Nephron (organoid): ENCODE results near the gene DCAF6.

Experiments used
- H3K27ac Mint-ChIP-seq, 3 experiments: 2 replicates each; pipeline ENCODE4 v1.8.0; 2020; ENCODE audit warnings: mixed read lengths in 3 of 3, mild to moderate bottlenecking in 2 of 3, moderate library complexity in 1 of 3
- H3K27me3 Mint-ChIP-seq: 2 replicates; pipeline ENCODE4 v1.8.0; 2021; ENCODE audit warnings: low read depth, mild to moderate bottlenecking, moderate library complexity, mixed read lengths
- H3K36me3 Mint-ChIP-seq: 2 replicates; pipeline ENCODE4 v1.8.0; 2020; ENCODE audit warnings: low read depth, mixed read lengths
- H3K4me1 Mint-ChIP-seq: 2 replicates; pipeline ENCODE4 v1.8.0; 2020; ENCODE audit warnings: mixed read lengths
- H3K4me3 Mint-ChIP-seq, 3 experiments: 2 replicates each; pipeline ENCODE4 v1.8.0; 2020; ENCODE audit warnings: mild to moderate bottlenecking in 3 of 3, mixed read lengths in 3 of 3, moderate library complexity in 2 of 3
- H3K9me3 Mint-ChIP-seq: 2 replicates; pipeline ENCODE4 v1.8.0; 2020; ENCODE audit warnings: mixed read lengths
- TF ChIP-seq, protein P1 (sequence below), 3 experiments: fragments of 200-600 bp; sonication (generic); IDR thresholded peaks; one replicate each; pipeline ENCODE4 v1.5.0; 2021; ENCODE audit warnings: antibody characterized with exemption in 3 of 3; ENCODE audit not compliant: unreplicated experiment in 3 of 3

Gene DCAF6

DNA sequence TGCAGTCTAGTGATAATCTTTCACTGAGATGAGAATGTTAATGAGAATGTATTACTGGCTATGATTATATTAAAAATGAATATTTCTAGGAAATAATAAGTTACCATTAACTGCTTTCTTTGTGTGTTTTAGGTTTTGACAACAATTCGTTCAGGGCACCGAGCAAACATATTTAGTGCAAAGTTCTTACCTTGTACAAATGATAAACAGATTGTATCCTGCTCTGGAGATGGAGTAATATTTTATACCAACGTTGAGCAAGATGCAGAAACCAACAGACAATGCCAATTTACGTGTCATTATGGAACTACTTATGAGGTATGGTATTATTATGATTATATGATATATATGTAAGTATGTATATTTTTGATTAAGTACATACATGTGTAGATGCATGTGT, 38.2 kb downstream of the DCAF6 start:
- Mint-ChIP-seq H3K4me1 (no peaks in the 10 kb centered on the region), H3K27ac (no peak overlapping the region), H3K9me3 (peaks cover 5% of the 10 kb centered on the region), H3K36me3 (peaks cover 55% of the 10 kb centered on the region), H3K4me3 (no peak overlapping the region), H3K27me3 (no peaks in the 10 kb centered on the region)
- TF ChIP-seq, protein P1, sequence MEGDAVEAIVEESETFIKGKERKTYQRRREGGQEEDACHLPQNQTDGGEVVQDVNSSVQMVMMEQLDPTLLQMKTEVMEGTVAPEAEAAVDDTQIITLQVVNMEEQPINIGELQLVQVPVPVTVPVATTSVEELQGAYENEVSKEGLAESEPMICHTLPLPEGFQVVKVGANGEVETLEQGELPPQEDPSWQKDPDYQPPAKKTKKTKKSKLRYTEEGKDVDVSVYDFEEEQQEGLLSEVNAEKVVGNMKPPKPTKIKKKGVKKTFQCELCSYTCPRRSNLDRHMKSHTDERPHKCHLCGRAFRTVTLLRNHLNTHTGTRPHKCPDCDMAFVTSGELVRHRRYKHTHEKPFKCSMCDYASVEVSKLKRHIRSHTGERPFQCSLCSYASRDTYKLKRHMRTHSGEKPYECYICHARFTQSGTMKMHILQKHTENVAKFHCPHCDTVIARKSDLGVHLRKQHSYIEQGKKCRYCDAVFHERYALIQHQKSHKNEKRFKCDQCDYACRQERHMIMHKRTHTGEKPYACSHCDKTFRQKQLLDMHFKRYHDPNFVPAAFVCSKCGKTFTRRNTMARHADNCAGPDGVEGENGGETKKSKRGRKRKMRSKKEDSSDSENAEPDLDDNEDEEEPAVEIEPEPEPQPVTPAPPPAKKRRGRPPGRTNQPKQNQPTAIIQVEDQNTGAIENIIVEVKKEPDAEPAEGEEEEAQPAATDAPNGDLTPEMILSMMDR (IDR thresholded peaks at IDR 0.05; ENCODE audit: unreplicated experiment in 3 of 3), result no peak

DNA sequence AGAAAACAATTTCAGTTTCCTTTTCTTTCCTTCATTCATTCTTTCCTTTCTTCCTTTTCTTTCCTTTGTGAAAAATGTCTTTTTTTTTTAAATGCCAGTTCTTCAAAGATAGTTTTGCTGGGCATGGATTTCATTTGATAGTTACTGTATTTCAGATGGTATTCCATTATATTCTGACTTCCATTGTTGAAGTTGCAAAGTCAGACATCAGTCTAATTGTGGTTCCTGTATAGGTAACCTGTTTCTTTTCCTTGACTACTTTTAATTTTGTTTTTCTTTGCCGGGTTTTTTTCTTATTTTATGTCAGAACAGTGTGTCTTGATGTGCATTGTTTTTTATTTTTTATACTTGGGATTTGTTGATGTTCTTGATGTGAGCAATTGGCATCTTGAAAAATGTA, 40.8 kb downstream of the DCAF6 start:
- no peaks in the 10 kb centered on the region for H3K4me1 Mint-ChIP-seq
- no peak overlapping the region for H3K27ac Mint-ChIP-seq
- TF ChIP-seq, protein P1 (IDR thresholded peaks at IDR 0.05; ENCODE audit: unreplicated experiment in 3 of 3), result no peak
- H3K9me3 Mint-ChIP-seq, result peaks cover 5% of the 10 kb centered on the region
- H3K36me3 Mint-ChIP-seq, result peaks cover 75% of the 10 kb centered on the region
- no peak overlapping the region for H3K4me3 Mint-ChIP-seq
- H3K27me3 Mint-ChIP-seq, result no peaks in the 10 kb centered on the region

DNA sequence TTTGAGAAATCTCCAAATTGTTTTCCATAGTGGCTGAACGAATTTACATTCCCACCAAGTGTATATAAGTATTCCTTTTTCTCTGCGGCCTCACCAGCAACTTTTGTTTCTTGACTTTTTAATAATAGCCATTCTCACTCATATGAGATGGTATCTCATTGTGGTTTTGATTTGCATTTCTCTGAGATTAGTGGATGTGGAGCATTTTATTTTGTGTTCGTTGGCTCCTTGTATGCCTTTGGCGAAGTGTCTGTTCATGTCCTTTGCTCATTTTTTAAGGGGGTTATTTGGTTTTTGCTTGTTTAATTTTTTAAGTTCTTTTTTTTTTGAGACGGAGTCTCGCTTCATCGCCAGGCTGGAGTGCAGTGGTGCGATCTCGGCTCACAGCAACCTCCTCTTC, 45.5 kb downstream of the DCAF6 start:
- TF ChIP-seq, protein P1 (IDR thresholded peaks at IDR 0.05; ENCODE audit: unreplicated experiment in 3 of 3), result no peak
- Mint-ChIP-seq H3K36me3 (peaks cover 78% of the 10 kb centered on the region), H3K27ac (no peak overlapping the region), H3K27me3 (no peaks in the 10 kb centered on the region), H3K9me3 (peaks cover 15% of the 10 kb centered on the region), H3K4me1 (no peaks in the 10 kb centered on the region), H3K4me3 (no peak overlapping the region)

DNA sequence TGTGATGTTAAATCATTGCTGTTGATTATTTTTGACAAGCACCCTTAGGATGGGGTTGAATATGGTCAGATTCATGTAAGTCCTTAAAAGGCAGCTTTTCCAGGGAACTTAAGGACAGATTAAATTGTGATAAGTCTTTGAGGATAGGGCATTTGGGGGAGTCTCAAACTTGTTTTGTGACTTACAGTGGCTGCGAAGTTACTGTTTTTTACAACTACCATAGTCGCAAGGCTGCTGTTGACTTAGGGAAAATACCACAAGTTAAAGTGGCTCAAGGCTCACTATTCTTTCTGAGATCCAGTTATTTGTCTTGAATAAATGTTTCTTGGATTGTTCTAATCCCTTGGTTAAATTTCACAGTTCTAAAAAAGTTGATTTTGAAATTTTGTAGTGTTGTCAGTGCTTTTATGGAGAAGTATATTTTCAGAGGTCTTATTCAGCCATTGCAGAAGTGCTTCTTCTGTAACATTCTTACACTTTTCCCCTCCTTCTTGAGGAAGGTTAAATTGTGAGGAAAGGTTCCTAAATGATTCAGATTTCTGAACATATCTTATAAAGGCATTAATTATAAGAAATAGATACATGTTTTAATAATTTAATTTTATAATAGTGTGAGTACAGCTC, 47.4 kb downstream of the DCAF6 start:
- Mint-ChIP-seq H3K27ac (no peak overlapping the region), H3K27me3 (no peaks in the 10 kb centered on the region), H3K36me3 (peaks cover 62% of the 10 kb centered on the region), H3K9me3 (peaks cover 10% of the 10 kb centered on the region), H3K4me3 (no peak overlapping the region), H3K4me1 (no peaks in the 10 kb centered on the region)
- TF ChIP-seq, protein P1 (IDR thresholded peaks at IDR 0.05; ENCODE audit: unreplicated experiment in 3 of 3), result no peak

DNA sequence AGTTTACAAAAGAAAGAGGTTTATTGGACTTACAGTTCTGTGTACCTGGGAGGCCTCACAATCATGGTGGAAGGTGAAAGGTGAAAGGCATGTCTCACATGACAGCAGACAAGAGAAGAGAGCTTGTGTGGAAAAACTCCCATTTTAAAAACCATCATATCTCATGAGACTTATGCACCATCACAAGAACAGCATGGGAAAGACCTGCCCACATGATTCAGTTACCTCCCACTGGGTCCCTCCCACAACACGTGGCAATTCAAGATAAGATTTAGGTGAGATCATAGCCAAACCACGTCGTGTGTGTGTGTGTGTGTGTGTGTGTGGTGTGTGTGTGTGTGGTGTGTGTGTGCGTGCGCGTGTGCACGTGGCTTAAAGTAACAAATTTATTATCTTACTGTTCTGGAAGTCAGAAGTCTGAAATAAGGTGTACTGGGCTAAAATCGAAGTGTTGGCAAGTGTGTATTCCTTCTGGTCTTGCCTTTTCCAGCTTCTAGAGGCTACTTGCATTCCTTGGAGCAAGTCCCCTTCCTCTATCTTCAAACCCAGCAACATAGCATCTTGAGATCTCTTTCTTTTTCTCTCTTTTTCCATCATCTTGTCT, 48.5 kb downstream of the DCAF6 start:
- peaks cover 61% of the 10 kb centered on the region for H3K36me3 Mint-ChIP-seq
- H3K27ac Mint-ChIP-seq, result no peak overlapping the region
- no peak overlapping the region for H3K4me3 Mint-ChIP-seq
- no peaks in the 10 kb centered on the region for H3K27me3 Mint-ChIP-seq
- H3K9me3 Mint-ChIP-seq, result peaks cover 10% of the 10 kb centered on the region
- H3K4me1 Mint-ChIP-seq, result no peaks in the 10 kb centered on the region
- TF ChIP-seq, protein P1 (IDR thresholded peaks at IDR 0.05; ENCODE audit: unreplicated experiment in 3 of 3), result no peak

DNA sequence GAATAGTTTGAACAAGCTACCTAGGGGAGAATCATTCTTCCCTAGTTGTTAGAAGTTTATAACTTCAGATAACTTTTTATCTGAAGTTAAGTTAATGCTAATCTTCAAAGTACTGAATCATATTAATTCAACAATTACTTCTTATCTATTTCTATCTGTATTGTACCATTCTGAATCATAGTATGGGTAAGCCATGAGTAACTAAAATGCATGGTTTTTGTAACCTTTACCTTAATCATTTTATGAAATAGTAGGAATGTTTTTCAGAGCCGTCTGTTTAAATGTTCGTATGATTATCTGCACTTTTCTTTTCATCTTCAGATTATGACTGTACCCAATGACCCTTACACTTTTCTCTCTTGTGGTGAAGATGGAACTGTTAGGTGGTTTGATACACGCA, 50.7 kb downstream of the DCAF6 start:
- H3K36me3 Mint-ChIP-seq, result peaks cover 48% of the 10 kb centered on the region
- TF ChIP-seq, protein P1 (IDR thresholded peaks at IDR 0.05; ENCODE audit: unreplicated experiment in 3 of 3), result no peak
- no peak overlapping the region for H3K4me3 Mint-ChIP-seq
- H3K27me3 Mint-ChIP-seq, result no peaks in the 10 kb centered on the region
- H3K9me3 Mint-ChIP-seq, result peaks cover 10% of the 10 kb centered on the region
- no peaks in the 10 kb centered on the region for H3K4me1 Mint-ChIP-seq
- no peak overlapping the region for H3K27ac Mint-ChIP-seq
